GM18507 (cell line): ENCODE data around the gene GALNS.

Experiments
- DNase-seq: peaks from one replicate; pipeline ENCODE4 v3.0.0; 2011; ENCODE audit warnings: low read depth; ENCODE audit not compliant: insufficient read length; ENCODE audit errors: extremely low spot score
- FAIRE-seq: peaks from 2 replicates; lab custom pipeline; 2011; peaks lifted over from hg19 to GRCh38; lab: Jason Lieb, UNC

GALNS gene

GRCh38 chr16:88841521-88842307 lies 15.0 kb downstream of the GALNS start:
- DNase-seq (no peak), FAIRE-seq (no peak)

- DNase-seq (no peak), FAIRE-seq (no peak)
Observed at GRCh38 chr16:88840600-88841215, 16.0 kb downstream of the GALNS start.

- FAIRE-seq (no peak), DNase-seq (no peak)
Observed at GRCh38 chr16:88839745-88840599, 16.8 kb downstream of the GALNS start.

- DNase-seq = no peak
- FAIRE-seq = no peak
Observed at GRCh38 chr16:88839026-88839529, 17.7 kb downstream of the GALNS start.

- FAIRE-seq = no peak
- no peak for DNase-seq
Observed at GRCh38 chr16:88838566-88838965, 18.2 kb downstream of the GALNS start.

- DNase-seq = no peak
- FAIRE-seq = no peak
Observed at GRCh38 chr16:88837806-88838205, 18.9 kb downstream of the GALNS start.

GRCh38 chr16:88836791-88837190 lies 20.0 kb downstream of the GALNS start:
- DNase-seq = no peak

GRCh38 chr16:88835818-88836217 lies 20.9 kb downstream of the GALNS start:
- no peak for DNase-seq
- FAIRE-seq = no peak

More at GRCh38 chr16:88836791-88837190, 20.0 kb downstream of the GALNS start:
- FAIRE-seq = no peak

- DNase-seq (no peak), FAIRE-seq (no peak)
Observed at GRCh38 chr16:88835383-88835782, 21.4 kb downstream of the GALNS start.

- DNase-seq = no peak
- FAIRE-seq = no peak
Observed at GRCh38 chr16:88834670-88835069, 22.1 kb downstream of the GALNS start.

- DNase-seq (no peak), FAIRE-seq (no peak)
Observed at GRCh38 chr16:88833086-88833485, 23.7 kb downstream of the GALNS start.

- DNase-seq (no peak), FAIRE-seq (no peak)
Observed at GRCh38 chr16:88831838-88832237, 24.9 kb downstream of the GALNS start.

- no peak for FAIRE-seq
Observed at GRCh38 chr16:88830783-88831182, 26.0 kb downstream of the GALNS start.

GRCh38 chr16:88830258-88830657 lies 26.5 kb downstream of the GALNS start:
- no peak for FAIRE-seq
- no peak for DNase-seq

More at GRCh38 chr16:88830783-88831182, 26.0 kb downstream of the GALNS start:
- DNase-seq = no peak

GRCh38 chr16:88828711-88829110 lies 28.0 kb downstream of the GALNS start:
- no peak for DNase-seq
- no peak for FAIRE-seq

GRCh38 chr16:88827727-88828126 lies 29.0 kb downstream of the GALNS start:
- DNase-seq (no peak), FAIRE-seq (no peak)

GRCh38 chr16:88826070-88826840 lies 30.5 kb downstream of the GALNS start:
- DNase-seq (no peak), FAIRE-seq (no peak)

- FAIRE-seq = no peak
- no peak for DNase-seq
Observed at GRCh38 chr16:88825146-88825545, 31.6 kb downstream of the GALNS start.
